Measurements from ENCODE around the gene CTSS. TPM values are rescaled to one million over a fixed set of nuclear protein-coding genes. Genes with fewer than 3 reads are reported as not detected.

The CTSS gene
- total RNA-seq, 1 experiment from 2014 or later: not detected

- no peak for DNase-seq
- intact Hi-C loops (cut with micrococcal nuclease): no loop called here
- ATAC-seq: no peak
- Histone ChIP-seq H3F3A (ENCODE audit: low read length, unreplicated experiment) (no peaks in the 10 kb centered on the region), H4K20me1 (ENCODE audit: low read length) (no peaks in the 10 kb centered on the region), H3K27me3 (ENCODE audit: low read length) (no peaks in the 10 kb centered on the region), H3K27ac (ENCODE audit: low read length) (no peak overlapping the region), H3K9me2 (replicated peaks; ENCODE audit: low read length) (no peaks in the 10 kb centered on the region), H3K4me3 (ENCODE audit: low read length) (no peak overlapping the region), H3K9me3 (ENCODE audit: low read length) (no peaks in the 10 kb centered on the region), H3K9ac (ENCODE audit: low read length) (no peak overlapping the region), H3K4me1 (ENCODE audit: insufficient read depth, low read length) (peaks cover 13% of the 10 kb centered on the region), H2AFZ (ENCODE audit: low read length) (no peak overlapping the region), H3K36me3 (ENCODE audit: low read depth, low read length) (no peaks in the 10 kb centered on the region), H3K79me2 (ENCODE audit: low read length) (no peaks in the 10 kb centered on the region), H3K4me2 (ENCODE audit: low read length) (no peak overlapping the region)
- ChIA-PET POLR2A (ENCODE audit: unreplicated experiment) (no interaction called here), CTCF (no interaction called here)
- no TSS peak for BruUV-seq (replicated peaks)
- no peak for TF ChIP-seq EZH2 (IDR thresholded peaks at IDR 0.05; ENCODE audit: low read length, unreplicated experiment)
- TF ChIP-seq CTCF (conservative IDR thresholded peaks at IDR 0.05; ENCODE audit: low read depth, low read length): no peak
- no peak for TF ChIP-seq EZH2phosphoT487 (IDR thresholded peaks at IDR 0.05; ENCODE audit: borderline replicate concordance, low read length)
Observed at GRCh38 chr1:150761801-150762200, 3.8 kb downstream of the CTSS start.

- Histone ChIP-seq H4K20me1 (ENCODE audit: low read length) (no peaks in the 10 kb centered on the region), H3K9me2 (replicated peaks; ENCODE audit: low read length) (no peaks in the 10 kb centered on the region), H3K4me3 (ENCODE audit: low read length) (no peak overlapping the region), H3F3A (ENCODE audit: low read length, unreplicated experiment) (no peaks in the 10 kb centered on the region), H3K27ac (ENCODE audit: low read length) (no peak overlapping the region), H3K36me3 (ENCODE audit: low read depth, low read length) (no peaks in the 10 kb centered on the region), H2AFZ (ENCODE audit: low read length) (no peak overlapping the region), H3K9me3 (ENCODE audit: low read length) (no peaks in the 10 kb centered on the region), H3K79me2 (ENCODE audit: low read length) (no peaks in the 10 kb centered on the region), H3K9ac (ENCODE audit: low read length) (no peak overlapping the region), H3K4me1 (ENCODE audit: insufficient read depth, low read length) (peaks cover 7% of the 10 kb centered on the region), H3K27me3 (ENCODE audit: low read length) (no peaks in the 10 kb centered on the region), H3K4me2 (ENCODE audit: low read length) (no peak overlapping the region)
- CTCF ChIA-PET: no interaction called here
- ATAC-seq: no peak
- TF ChIP-seq CTCF (conservative IDR thresholded peaks at IDR 0.05; ENCODE audit: low read depth, low read length) (no peak), EZH2phosphoT487 (IDR thresholded peaks at IDR 0.05; ENCODE audit: borderline replicate concordance, low read length) (no peak), EZH2 (IDR thresholded peaks at IDR 0.05; ENCODE audit: low read length, unreplicated experiment) (no peak)
- POLR2A ChIA-PET (ENCODE audit: unreplicated experiment): interaction anchor here (0.7 kb wide), 1 partner anchor 11 kb away, joined by 7 read pairs; no protein-coding TSS in a partner anchor
- no TSS peak for BruUV-seq (replicated peaks)
- intact Hi-C loops (cut with micrococcal nuclease): no loop called here
- no peak for DNase-seq
Observed at GRCh38 chr1:150760013-150760412, 5.6 kb downstream of the CTSS start.

- no peak for TF ChIP-seq CTCF (conservative IDR thresholded peaks at IDR 0.05; ENCODE audit: low read depth, low read length)
- no peak for TF ChIP-seq EZH2 (IDR thresholded peaks at IDR 0.05; ENCODE audit: low read length, unreplicated experiment)
- no peak for TF ChIP-seq EZH2phosphoT487 (IDR thresholded peaks at IDR 0.05; ENCODE audit: borderline replicate concordance, low read length)
- Histone ChIP-seq H4K20me1 (ENCODE audit: low read length) (no peaks in the 10 kb centered on the region), H3K4me3 (ENCODE audit: low read length) (no peak overlapping the region), H3K27me3 (ENCODE audit: low read length) (no peaks in the 10 kb centered on the region), H3K79me2 (ENCODE audit: low read length) (no peaks in the 10 kb centered on the region), H3K27ac (ENCODE audit: low read length) (no peak overlapping the region), H3K36me3 (ENCODE audit: low read depth, low read length) (no peaks in the 10 kb centered on the region), H3K4me1 (ENCODE audit: insufficient read depth, low read length) (peaks cover 5% of the 10 kb centered on the region), H2AFZ (ENCODE audit: low read length) (no peak overlapping the region), H3K9me3 (ENCODE audit: low read length) (no peaks in the 10 kb centered on the region), H3K9me2 (replicated peaks; ENCODE audit: low read length) (0 out of 2 replicates have a peak, but pooled peaks cover 2% of the 10 kb centered on the region), H3K4me2 (ENCODE audit: low read length) (no peak overlapping the region), H3K9ac (ENCODE audit: low read length) (no peak overlapping the region), H3F3A (ENCODE audit: low read length, unreplicated experiment) (no peaks in the 10 kb centered on the region)
- ChIA-PET CTCF (no interaction called here), POLR2A (ENCODE audit: unreplicated experiment) (no interaction called here)
- DNase-seq: no peak
- intact Hi-C loops (cut with micrococcal nuclease): no loop called here
- ATAC-seq: no peak
- BruUV-seq (replicated peaks): no TSS peak
Observed at GRCh38 chr1:150753416-150753815, 12.2 kb downstream of the CTSS start.

Measured in PC-3 (cell line).